Stimulated activated CD4-positive, alpha-beta T cell treated with anti-CD3 and anti-CD28 coated beads, Interleukin-12 subunit alpha, Interleukin-12 subunit beta, amount 100 ng/mL, for 4 hours (primary cell): ENCODE data around the gene DESI2.
"Not testable (repeated sequence)": the region's sequence is repeated elsewhere in the genome, so short reads cannot be mapped to it uniquely, and the experiment has no call there.

Experiments used
- DNase-seq: peaks from one replicate; pipeline ENCODE4 v3.0.0-alpha.2; 2020

DESI2 gene

GRCh38 chr1:244655186-244655585, 2.3 kb downstream of the DESI2 start:
- no peak for DNase-seq

GRCh38 chr1:244657421-244657820, 4.5 kb downstream of the DESI2 start:
- DNase-seq = no peak

- DNase-seq = no peak
These were observed 6.8 kb downstream of the DESI2 start for GRCh38 chr1:244659694-244660093.

DNA sequence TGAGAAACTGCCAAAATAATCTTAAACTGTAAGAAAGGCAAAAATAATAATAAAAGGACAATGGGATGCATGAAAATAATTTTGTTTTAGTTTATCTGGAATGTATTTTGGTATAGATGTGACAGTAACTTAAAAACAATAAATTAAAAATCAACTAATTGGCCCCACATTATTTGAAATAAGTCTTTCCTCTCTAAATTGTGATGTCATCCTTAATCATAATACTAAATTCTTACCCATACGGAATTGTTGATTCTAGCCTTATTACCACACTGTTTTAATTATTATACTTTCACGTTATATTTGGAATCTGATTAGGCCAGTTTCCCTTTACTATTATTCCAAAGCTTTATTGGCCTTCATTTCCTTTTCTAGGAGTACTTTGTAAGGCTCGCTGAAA, 7.7 kb downstream of the DESI2 start:
- DNase-seq = no peak

DNA sequence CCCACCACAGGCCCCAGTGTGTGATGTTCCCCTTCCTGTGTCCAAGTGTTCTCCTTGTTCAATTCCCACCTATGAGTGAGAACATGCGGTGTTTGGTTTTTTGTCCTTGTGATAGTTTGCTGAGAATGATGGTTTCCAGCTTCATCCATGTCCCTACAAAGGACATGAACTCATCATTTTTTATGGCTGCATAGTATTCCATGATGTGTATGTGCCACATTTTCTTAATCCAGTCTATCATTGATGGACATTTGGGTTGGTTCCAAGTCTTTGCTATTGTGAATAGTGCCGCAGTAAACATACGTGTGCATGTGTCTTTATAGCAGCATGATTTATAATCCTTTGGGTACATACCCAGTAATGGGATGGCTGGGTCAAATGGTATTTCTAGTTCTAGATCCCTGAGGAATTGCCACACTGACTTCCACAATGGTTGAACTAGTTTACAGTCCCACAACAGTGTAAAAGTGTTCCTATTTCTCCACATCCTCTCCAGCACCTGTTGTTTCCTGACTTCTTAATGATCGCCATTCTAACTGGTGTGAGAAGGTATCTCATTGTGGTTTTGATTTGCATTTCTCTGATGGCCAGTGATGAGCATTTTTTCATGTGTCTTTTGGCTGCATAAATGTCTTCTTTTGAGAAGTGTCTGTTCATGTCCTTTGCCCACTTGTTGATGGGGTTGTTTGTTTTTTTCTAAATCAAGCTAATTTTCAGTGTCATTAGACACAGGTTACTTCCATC, 8.8 kb downstream of the DESI2 start:
- DNase-seq = not testable (repeated sequence)

- no peak for DNase-seq
These were observed 9.7 kb downstream of the DESI2 start for GRCh38 chr1:244662599-244662998.

- no peak for DNase-seq
These were observed 11.4 kb downstream of the DESI2 start for GRCh38 chr1:244664353-244664752.

DNA sequence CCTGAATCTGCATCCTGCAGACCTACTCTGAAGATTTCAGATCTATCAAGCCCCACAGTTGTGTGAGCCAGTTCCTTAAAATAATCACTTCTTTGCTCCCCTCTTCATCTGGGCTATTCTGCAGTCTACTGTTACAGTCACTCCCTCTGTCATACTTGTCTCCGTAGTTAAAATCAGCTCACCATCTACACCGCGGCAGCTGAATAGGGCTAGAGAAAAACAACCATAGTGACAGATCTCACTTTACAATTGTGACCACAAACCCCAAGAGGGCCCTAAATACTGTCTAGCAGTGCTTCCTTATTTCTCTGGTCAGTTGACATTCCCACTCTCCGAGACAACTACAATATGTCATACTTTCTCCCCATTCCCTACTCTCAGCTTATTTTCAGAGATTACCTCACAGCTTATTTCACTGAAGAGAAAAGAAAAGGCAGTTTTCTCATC, 12.9 kb downstream of the DESI2 start:
- no peak for DNase-seq

GRCh38 chr1:244666672-244667418, 13.9 kb downstream of the DESI2 start:
- not testable (repeated sequence) for DNase-seq

GRCh38 chr1:244667797-244668196, 14.9 kb downstream of the DESI2 start:
- DNase-seq = no peak

- DNase-seq = no peak
These were observed 20.2 kb downstream of the DESI2 start for GRCh38 chr1:244672946-244673682.

GRCh38 chr1:244674446-244674845, 21.5 kb downstream of the DESI2 start:
- DNase-seq = no peak

- DNase-seq = no peak
These were observed 22.2 kb downstream of the DESI2 start for GRCh38 chr1:244675167-244675566.

DNA sequence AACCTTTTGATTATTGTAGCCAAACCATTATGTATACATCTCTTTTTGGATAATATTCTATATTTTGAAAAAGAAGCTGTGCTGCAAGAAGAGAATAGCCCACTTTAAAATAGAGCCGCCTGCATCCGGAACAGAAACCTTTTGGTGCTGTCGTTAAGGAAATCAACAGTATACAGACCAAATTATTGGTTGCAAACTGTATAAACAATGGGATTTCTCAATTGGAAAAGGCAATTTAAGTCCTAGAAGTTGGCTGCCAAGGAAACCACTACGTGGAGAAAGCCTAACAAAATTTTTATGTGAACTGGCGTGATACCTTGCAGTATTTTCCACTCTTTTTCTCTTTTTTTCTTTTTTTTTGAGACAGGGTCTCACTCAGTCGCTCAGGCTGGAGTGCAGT, 25.8 kb downstream of the DESI2 start:
- DNase-seq = no peak

GRCh38 chr1:244680667-244681066, 27.7 kb downstream of the DESI2 start:
- DNase-seq = no peak

DNA sequence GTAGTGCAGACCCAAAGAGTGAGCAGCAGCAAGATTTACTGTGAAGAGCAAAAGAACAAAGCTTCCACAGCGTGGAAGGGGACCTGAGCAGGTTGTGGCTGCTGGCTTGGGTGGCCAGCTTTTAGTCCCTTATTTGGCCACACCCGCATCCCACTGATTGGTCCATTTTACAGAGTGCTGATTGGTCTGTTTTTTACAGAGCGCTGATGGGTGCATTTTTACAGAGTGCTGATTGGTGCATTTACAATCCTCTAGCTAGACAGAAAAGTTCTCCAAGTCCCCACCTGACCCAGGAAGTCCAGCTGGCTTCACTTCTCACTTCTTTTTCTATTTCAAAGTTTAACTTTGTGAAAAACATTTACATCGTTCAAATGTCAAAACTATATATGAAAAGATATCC, 29.2 kb downstream of the DESI2 start:
- not testable (repeated sequence) for DNase-seq

DNA sequence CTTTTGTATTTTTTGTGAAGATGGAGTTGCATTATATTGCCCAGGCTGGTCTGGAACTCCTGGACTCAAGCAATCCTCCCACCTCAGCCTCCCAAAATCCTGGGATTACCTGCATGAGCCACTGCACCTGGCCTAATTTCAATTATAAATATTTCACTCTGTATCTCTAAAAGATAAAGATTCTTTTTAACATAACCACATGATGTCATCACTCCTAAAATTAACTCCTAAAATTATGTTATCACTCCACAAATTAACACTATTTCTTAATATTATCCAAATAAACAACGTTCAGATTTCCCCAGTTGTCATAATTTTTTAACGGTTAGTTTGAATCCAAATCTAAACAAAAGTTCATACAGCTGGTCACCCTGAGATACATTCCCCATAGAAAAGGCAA, 43.0 kb downstream of the DESI2 start:
- DNase-seq = no peak

GRCh38 chr1:244699741-244700140, 46.8 kb downstream of the DESI2 start:
- DNase-seq = no peak

DNA sequence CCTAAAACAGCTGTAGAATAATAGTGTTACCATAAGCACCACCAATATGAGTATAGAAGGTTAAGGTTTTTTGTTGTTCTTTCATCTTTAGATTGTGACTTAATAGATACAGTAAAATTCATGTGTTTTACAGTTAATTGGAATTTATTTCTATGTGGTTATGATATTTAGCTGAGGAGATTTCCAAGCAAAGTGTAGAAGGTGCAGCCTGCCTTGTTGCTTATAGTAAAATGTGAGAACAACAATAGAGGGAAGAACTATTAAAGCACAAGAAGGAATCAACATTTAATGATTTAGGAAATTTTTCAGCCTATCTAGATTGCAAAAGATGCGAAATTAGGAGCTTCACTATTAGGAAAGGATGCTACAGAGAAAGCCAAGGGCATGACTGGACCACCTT, 47.9 kb downstream of the DESI2 start:
- no peak for DNase-seq

- no peak for DNase-seq
These were observed 49.7 kb downstream of the DESI2 start for GRCh38 chr1:244702620-244703019.

GRCh38 chr1:244704107-244704506, 51.2 kb downstream of the DESI2 start:
- DNase-seq = no peak

GRCh38 chr1:244705261-244706234, 52.6 kb downstream of the DESI2 start:
- DNase-seq = no peak
